HG02588 (cell line): ENCODE results near the gene SMIM13.

ENCODE experiments used
- ATAC-seq: cut with Tn5 transposase; IDR thresholded peaks from one replicate; pipeline ENCODE4 v1.9.1; 2021; ENCODE audit warnings: mild to moderate bottlenecking, moderate library complexity; ENCODE audit not compliant: unreplicated experiment

Gene SMIM13

DNA sequence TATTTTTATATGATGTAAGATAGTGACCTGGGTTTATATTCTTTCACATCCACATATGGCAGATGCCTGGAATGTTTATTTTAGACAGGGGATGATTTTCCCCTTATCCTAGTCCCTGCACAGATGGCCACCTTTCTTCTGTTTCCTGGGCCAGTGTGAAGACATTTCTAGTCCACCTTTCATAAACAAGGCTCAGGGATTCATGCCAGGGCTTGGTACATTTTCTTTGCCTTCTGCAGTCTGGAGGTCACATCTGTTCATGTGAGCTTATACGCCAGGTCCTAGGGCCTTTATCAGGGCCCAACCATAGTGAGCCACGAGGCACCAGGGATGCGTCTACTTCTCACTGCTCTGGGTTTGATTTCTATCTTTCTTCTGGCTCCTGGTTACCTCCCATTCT, 55.9 kb downstream of the SMIM13 start:
- ATAC-seq, result no peak

GRCh38 chr6:11151488-11151887, 57.9 kb downstream of the SMIM13 start:
- ATAC-seq, result no peak

DNA sequence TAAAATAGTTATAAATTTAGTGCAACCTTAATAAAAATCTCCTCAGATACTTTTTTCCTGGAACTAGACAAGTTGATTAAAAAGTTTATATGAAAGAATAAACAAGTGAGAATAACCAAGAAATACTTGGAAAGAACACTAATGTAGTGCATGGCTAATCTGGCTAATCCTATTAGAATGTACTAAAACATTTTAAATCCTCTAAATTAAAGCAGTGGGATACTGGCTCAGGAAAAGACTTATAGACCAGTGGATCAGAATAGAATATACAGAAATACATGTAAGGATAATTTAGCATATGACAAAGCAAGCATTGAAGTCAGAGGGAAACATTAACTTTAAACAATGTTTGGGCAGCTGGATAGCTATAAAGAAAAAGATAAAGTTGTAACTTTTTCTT, 58.9 kb downstream of the SMIM13 start:
- ATAC-seq, result no peak

DNA sequence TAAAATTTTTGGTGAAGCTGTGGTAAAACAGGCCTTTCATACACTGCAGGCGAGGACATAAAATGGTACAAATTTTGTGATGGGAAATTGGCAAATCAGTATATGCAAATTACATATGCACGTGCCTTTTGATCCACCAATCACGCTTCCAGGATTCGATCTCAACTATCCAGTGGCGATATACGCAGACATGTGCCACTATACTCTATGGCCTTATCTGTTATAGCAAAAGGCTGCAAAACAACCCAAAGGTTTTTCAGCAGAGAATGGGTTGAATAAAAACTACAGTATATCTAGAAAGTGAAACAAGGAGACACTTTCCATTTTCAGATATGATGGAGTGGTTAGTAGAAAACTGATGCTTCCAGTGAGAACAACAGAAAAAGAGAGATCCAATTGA, 59.8 kb downstream of the SMIM13 start:
- ATAC-seq, result no peak

DNA sequence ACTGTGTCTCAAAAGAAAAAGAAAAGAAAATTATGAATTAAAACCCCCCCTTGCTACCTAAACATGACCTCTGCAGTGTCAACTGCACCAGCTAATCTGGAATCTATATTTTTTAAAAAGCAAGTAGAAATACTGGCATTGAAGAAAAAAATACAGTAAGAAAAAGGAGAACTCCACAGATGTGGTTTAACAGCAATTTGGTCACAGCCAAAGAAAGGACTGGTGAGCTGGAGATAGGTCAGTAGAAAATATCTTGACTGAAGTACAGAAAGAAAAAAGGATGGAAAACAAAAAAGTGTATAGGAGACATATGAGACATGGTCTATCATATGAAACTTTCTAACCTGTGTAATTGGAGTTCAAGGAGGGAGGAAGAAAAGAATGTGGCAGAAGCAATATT, 62.0 kb downstream of the SMIM13 start:
- no peak for ATAC-seq

GRCh38 chr6:11160199-11160598, 66.6 kb downstream of the SMIM13 start:
- no peak for ATAC-seq

DNA sequence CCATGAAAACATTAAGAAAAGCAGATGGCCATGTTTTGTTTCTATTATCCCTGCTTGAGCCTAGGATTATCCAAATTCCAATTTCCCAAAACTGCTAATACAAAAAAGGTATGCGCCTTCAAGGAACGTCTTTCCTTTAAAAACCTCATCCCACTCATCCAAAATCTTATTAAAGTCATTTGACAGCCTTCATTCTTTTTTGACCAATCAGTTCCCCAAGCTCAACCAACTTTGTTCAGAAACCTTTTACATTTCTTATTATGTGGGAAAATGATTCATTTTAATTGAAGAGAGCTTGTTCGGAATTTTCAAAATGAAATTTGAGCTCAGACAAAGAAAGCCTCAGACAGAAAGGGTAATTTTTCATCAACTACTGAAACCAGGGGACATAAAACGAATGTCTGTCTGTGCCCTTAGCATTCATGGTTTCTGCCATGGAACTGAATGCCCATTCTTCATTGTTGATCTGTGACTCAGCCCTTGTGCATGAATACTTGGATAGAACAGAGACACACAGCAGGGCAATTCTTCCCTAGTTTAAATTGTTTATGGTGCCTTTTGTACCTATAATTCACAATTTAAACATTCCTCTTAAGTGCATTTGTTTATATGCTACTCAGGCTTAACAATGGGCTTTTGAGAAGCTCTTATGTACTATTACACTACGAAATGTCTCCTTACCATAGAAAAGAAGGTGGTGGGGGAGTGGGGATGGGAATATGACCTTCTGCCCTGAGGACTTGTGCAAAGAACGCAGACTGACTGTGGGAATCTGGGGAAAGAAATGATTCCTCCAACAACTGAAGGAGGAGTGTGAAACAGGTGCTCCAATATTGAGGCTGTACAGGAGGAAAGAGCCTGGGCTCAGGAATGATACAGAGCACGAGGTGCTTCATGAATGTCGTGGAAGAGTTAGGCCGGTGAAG, 67.7 kb downstream of the SMIM13 start:
- no peak for ATAC-seq

- no peak for ATAC-seq
These were observed 68.6 kb downstream of the SMIM13 start for GRCh38 chr6:11162262-11162661.

DNA sequence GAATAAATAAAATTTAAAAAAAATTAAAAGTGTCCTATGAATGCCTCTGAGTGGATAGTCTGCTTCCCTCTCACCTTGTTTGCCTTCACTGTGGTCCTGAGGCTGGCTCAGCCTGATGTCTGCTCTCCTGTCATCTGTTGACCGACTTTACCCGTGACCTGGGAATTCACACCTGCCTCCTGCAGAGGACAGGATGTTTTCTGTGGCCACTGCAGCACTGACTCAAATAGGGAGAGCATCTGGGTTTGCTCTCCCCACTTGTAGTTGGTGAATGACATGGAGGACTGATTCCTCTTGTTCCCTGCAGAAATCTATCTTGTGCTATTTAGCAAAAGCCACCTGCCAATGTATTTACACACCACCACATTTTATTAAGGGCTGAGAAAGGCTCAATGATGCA, 70.3 kb downstream of the SMIM13 start:
- no peak for ATAC-seq

DNA sequence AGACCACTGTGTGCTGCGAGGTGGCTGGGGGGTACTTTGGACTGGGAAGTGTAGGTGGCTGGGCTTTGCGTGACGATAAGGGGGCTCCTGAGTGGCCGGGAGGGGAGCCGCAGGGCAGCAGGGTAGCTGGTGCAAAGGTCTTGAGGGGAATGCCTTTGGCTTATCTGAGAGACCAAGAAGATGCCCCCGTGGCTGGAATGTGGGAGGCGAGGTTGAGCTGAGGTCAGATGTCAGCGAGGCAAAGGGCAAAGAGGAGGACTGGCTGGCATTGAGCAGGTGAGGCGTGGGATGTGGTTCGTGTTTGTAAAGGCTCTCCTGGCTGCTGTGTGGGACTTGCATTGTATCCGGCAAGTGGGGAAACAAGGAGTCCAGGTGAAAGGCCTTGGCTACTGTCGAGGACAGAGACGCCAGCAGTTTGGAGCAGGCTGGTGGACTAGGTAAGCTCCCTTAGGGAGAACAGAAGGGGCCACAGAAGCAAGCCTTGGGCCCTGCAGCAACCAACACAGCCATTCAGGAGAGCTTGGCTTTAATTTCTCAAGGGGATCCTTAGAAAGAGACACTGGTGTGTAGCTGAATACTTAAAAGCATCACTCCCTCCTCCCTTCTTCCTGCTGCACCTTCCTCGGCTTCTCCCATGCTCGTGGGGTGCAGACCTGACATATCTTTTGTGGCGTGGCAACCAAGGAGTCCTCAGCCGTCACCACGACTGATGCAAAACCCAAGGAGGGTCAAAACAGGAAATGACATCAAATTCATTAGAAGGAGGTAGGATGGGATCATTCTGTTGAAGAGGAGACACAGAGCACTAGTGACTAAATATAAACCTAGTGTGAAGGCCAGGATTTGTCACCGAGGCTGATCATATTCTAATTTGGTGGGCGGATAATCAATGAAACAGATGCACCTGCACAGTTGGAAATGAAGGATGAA, 71.3 kb downstream of the SMIM13 start:
- no peak for ATAC-seq

DNA sequence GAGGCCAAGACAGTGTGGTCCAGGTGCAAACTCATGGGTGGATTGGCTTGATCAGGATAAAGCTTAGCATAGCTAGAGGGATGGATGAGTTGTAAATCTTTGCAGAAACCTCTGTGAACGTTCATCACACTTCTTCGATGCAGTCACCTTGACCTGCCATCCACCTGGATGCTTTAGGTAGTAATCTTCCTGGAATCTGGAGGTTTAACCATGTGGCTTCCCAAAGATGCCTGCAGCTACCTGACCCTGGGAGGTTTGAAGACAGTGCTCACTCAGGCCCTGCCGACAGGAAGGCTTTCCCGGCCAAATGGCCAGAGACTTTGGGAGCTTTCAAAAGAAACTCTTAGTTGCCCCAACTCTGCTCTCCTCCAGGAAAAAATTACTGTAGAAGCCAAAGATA, 73.3 kb downstream of the SMIM13 start:
- ATAC-seq, result no peak

- no peak for ATAC-seq
These were observed 74.5 kb downstream of the SMIM13 start for GRCh38 chr6:11168091-11168635.

- no peak for ATAC-seq
These were observed 78.3 kb downstream of the SMIM13 start for GRCh38 chr6:11171952-11172351.

GRCh38 chr6:11172501-11173327, 79.1 kb downstream of the SMIM13 start:
- ATAC-seq, result no peak

DNA sequence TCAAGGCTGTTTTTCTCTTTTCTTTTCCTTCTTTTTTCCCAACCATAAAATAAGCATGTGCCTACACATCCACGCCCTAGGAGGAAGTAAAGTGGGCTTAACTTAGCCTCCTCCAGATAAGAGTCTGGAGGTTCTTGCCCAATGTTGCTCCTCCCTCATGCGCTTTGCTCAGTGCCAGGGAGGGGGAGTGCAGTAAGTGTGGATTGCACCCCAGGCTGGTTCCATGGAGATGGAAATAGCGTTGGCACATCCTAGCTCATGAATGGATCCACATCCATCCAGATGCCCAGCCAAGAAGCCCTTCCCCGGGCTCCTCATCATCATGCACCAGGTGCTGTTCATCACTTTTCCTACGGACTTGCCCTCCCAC, 80.6 kb downstream of the SMIM13 start:
- ATAC-seq, result no peak

- ATAC-seq, result no peak
These were observed 83.6 kb downstream of the SMIM13 start for GRCh38 chr6:11177271-11177670.

DNA sequence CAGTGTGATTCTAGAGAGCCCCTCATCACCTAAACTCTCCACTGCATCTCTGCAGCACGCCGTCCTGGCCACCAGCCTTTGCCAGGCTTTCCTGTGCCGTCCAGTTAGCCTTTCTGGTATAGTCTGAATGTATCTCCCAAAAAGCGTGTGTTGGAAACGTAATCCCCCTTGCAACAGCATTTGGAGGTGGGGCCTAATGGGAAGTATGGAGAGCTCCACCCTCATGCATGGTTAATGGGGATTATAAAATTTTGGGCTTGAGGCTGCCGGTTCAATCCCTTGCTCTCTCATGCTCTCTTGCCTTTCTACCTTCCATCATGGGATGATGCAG, 85.4 kb downstream of the SMIM13 start:
- no peak for ATAC-seq

DNA sequence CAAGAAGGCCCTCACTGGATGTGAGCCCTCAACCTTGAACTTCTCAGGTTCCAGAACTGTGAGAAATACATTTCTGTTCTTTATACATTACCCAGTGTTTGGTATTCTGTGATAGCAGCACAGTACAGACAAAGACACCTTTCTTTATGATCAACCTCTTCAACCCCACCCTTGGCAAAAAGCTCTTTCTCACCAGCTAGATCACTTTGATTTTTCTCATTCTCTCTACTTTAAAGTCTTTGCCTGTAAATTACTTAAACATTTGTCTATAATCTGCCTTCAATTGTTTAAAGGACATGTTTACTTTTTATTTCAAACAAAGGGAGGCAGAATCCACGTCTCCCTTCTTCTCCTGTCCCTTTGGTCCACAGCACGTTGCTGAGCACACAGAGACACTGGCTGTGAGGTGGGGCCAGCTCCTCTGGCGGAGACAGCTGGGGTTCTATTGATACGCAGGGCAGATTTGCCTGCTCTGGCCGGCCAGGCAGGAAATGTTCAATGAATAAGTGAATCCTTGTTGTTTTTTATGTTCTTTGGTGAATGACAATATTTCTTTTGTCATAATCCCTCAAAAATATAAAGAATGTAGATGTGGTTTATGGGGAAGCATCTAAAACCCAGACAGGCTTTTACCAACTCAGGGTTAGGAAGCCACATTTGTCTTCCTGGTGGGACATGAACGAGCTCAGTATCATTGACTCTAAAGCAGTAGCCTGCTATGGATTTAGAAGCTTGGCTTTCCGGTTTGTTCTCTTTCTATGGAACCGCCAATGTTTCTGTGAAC, 86.0 kb downstream of the SMIM13 start:
- ATAC-seq, result no peak

GRCh38 chr6:11181478-11182136, 88.0 kb downstream of the SMIM13 start:
- ATAC-seq, result no peak
